Ovary (tissue), 3 donors: Measurements from ENCODE around the gene ZNF100.

ENCODE experiments used
- EP300 ChIP-seq: sonication (generic); formaldehyde crosslinking; IDR thresholded peaks from one replicate; pipeline ENCODE4 v1.6.1; 2017; ENCODE audit warnings: antibody characterized with exemption
- POLR2A ChIP-seq: fragments of 450-650 bp; IDR thresholded peaks from one replicate; pipeline ENCODE4 v1.6.1; 2017; ENCODE audit warnings: antibody characterized with exemption, mild to moderate bottlenecking, moderate library complexity
- TF ChIP-seq, protein P1 (sequence below), 3 donors: fragments of 450-650 bp in 2 of 3; fragments of 200-600 bp in 1 of 3; IDR thresholded peaks; one replicate each; pipeline versions ENCODE4 v1.5.1 to v1.8.0; 2016 to 2022; ENCODE audit warnings: antibody characterized with exemption in 3 of 3, mild to moderate bottlenecking in 1 of 3
- donor health status: DM: no; HTN: no; CAD: no.

DNA sequence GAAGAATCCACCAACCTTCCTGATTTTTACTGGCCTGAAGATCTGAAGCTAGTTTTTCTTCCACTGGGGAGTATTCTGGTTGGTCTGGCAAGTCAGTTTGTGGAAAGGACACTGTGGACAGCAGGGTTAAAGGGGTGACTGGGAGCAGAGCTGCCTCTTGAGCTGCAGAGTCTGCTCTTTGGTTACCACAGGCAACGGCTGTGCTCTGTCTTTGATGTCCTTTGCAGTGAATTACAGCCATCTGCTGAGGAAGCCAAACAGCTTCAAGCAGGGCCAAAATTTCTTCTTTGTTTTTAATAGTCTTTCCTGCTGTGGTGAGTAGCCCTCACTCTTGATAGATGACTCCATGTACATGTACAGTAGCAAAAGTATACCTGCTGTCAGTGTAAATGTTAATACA is 75.7 kb downstream of the ZNF100 start:
- no peak for TF ChIP-seq EP300
- no peak for TF ChIP-seq POLR2A
- TF ChIP-seq, protein P1, sequence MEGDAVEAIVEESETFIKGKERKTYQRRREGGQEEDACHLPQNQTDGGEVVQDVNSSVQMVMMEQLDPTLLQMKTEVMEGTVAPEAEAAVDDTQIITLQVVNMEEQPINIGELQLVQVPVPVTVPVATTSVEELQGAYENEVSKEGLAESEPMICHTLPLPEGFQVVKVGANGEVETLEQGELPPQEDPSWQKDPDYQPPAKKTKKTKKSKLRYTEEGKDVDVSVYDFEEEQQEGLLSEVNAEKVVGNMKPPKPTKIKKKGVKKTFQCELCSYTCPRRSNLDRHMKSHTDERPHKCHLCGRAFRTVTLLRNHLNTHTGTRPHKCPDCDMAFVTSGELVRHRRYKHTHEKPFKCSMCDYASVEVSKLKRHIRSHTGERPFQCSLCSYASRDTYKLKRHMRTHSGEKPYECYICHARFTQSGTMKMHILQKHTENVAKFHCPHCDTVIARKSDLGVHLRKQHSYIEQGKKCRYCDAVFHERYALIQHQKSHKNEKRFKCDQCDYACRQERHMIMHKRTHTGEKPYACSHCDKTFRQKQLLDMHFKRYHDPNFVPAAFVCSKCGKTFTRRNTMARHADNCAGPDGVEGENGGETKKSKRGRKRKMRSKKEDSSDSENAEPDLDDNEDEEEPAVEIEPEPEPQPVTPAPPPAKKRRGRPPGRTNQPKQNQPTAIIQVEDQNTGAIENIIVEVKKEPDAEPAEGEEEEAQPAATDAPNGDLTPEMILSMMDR (IDR thresholded peaks at IDR 0.05) = no peak
